Smooth muscle cell (in vitro differentiated cells): ENCODE results near the gene WFDC8. TPM values are rescaled to one million over a fixed set of nuclear protein-coding genes. Genes with fewer than 3 reads are reported as not detected.

ENCODE experiments used
- DNase-seq: peaks from one replicate; lab custom pipeline; 2025; ENCODE audit not compliant: unreplicated experiment; lab: John Stamatoyannopoulos, UW
- H2AFZ ChIP-seq: fragments of 200-600 bp; sonication (generic); 2 replicates; pipeline ENCODE4 v1.6.0; 2016; ENCODE audit warnings: antibody characterized with exemption, low read depth, mild to moderate bottlenecking
- H3F3A ChIP-seq: fragments of 200-600 bp; sonication (generic); 2 replicates; pipeline ENCODE4 v1.6.0; 2017; ENCODE audit warnings: antibody characterized with exemption, low read depth
- H3K27ac ChIP-seq: fragments of 200-600 bp; sonication (generic); 2 replicates; pipeline ENCODE4 v1.5.1; 2016; ENCODE audit warnings: low read depth, mild to moderate bottlenecking
- H3K27me3 ChIP-seq: fragments of 200-600 bp; sonication (generic); 2 replicates; pipeline ENCODE4 v1.6.1; 2016; ENCODE audit warnings: low read depth, mild to moderate bottlenecking
- H3K36me3 ChIP-seq: fragments of 200-600 bp; sonication (generic); 2 replicates; pipeline ENCODE4 v1.5.1; 2016; ENCODE audit warnings: low read depth
- H3K4me1 ChIP-seq: fragments of 200-600 bp; sonication (generic); 2 replicates; pipeline ENCODE4 v1.5.1; 2016; ENCODE audit warnings: low read depth
- H3K4me2 ChIP-seq: fragments of 200-600 bp; sonication (generic); 2 replicates; pipeline ENCODE4 v1.6.0; 2016; ENCODE audit warnings: mild to moderate bottlenecking
- H3K4me3 ChIP-seq: fragments of 200-600 bp; sonication (generic); 2 replicates; pipeline ENCODE4 v1.5.1; 2016; ENCODE audit warnings: mild to moderate bottlenecking
- H3K79me2 ChIP-seq: fragments of 200-600 bp; sonication (generic); 2 replicates; pipeline ENCODE4 v1.6.0; 2016; ENCODE audit warnings: low read depth, mild to moderate bottlenecking
- H3K9ac ChIP-seq: fragments of 200-600 bp; sonication (generic); 2 replicates; pipeline ENCODE4 v1.6.0; 2016; ENCODE audit warnings: low read depth
- H3K9me3 ChIP-seq: fragments of 200-600 bp; sonication (generic); replicated peaks from 2 replicates; pipeline ENCODE4 v1.5.1; 2016; ENCODE audit warnings: low read depth
- H4K20me1 ChIP-seq: fragments of 200-600 bp; sonication (generic); 2 replicates; pipeline ENCODE4 v1.6.0; 2016; ENCODE audit warnings: low read depth
- WGBS: methylation state at CpG from one replicate; pipeline ENCODE4 v1.1.7; 2016; ENCODE audit warnings: low lambda C conversion rate; 5-methylcytosine and 5-hydroxymethylcytosine counted together
- polyA plus RNA-seq: library from polyadenylated mRNA; unstranded; fragments of >200 nt; fragmentation: Nextera tagmentation; extraction: Ambion mirVana; gene quantifications from 2 replicates; pipeline ENCODE4 v1.2.1, GENCODE V29; 2016
- total RNA-seq: library from RNA; depleted of rRNA; stranded (reverse); fragments of >200 nt; gene quantifications from 2 replicates; pipeline ENCODE4 v1.2.3, GENCODE V29; 2014
- TF ChIP-seq, protein P1 (sequence below): fragments of 200-600 bp; sonication (generic); IDR thresholded peaks from 2 replicates; pipeline ENCODE4 v1.5.1; 2017; ENCODE audit warnings: borderline replicate concordance, mild to moderate bottlenecking, antibody characterized with exemption; ENCODE audit not compliant: insufficient read depth, poor library complexity, severe bottlenecking

Gene WFDC8
- total and polyA plus RNA-seq, 2 experiments from 2014 or later, result not detected

DNA sequence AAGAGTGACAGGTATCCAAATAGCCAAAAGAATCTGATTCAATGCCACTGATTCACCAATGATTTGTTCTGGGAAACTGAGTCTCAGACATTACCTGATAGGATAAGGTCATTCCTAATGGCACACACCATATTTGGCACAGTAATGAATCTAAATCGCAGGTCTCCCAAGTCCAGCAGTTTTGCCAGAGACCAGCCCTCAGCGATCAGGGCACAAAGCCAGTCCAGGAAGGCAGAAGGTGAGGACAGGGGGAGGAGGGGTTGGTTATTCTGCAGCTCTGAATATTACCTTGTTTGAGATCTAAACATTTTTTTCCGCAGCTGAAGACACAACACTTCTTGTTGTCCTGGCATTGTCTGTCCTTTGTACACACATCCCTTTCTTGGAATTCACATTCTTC is 33.7 kb downstream of the WFDC8 start:
- Histone ChIP-seq H3K79me2 (no peaks in the 10 kb centered on the region), H3K9me3 (no peaks in the 10 kb centered on the region), H3K4me1 (no peaks in the 10 kb centered on the region), H3F3A (no peaks in the 10 kb centered on the region), H3K4me2 (no peak overlapping the region), H2AFZ (no peak overlapping the region), H3K9ac (no peak overlapping the region), H3K4me3 (no peak overlapping the region), H4K20me1 (no peaks in the 10 kb centered on the region), H3K27ac (no peak overlapping the region), H3K36me3 (no peaks in the 10 kb centered on the region), H3K27me3 (peaks cover 25% of the 10 kb centered on the region)
- no peak for DNase-seq
- 88% methylated on average over 3 of the region's 3 CpGs for WGBS
- TF ChIP-seq, protein P1, sequence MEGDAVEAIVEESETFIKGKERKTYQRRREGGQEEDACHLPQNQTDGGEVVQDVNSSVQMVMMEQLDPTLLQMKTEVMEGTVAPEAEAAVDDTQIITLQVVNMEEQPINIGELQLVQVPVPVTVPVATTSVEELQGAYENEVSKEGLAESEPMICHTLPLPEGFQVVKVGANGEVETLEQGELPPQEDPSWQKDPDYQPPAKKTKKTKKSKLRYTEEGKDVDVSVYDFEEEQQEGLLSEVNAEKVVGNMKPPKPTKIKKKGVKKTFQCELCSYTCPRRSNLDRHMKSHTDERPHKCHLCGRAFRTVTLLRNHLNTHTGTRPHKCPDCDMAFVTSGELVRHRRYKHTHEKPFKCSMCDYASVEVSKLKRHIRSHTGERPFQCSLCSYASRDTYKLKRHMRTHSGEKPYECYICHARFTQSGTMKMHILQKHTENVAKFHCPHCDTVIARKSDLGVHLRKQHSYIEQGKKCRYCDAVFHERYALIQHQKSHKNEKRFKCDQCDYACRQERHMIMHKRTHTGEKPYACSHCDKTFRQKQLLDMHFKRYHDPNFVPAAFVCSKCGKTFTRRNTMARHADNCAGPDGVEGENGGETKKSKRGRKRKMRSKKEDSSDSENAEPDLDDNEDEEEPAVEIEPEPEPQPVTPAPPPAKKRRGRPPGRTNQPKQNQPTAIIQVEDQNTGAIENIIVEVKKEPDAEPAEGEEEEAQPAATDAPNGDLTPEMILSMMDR, result no peak

DNA sequence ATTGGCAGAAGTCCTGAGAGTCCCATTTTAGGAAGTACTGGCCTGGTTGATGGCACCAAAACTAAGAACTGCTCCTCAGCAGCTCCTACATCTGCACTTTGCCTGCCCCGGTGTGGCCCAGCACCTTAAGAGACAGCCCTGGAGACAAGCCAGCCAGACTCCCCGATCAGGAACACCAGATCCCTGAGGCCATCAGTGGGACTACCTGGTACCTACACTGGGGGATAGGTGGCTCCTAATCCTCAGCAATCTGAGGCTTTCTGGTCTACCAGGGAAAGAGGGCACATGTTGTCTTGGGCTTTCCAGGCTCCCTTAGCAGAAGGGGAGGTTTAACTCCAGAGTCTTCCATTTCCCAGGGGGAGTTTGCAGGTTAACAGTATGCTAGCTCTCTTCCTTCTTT is 39.7 kb downstream of the WFDC8 start, which contains the start of gene WFDC6:
WFDC6 (minus strand) TSS at position 101 of the 400 bp plus-strand sequence; CDS start at position 26, 75 bp downstream.
- WGBS, result 88% methylated on average over 2 of the region's 2 CpGs
- H3K9me3 ChIP-seq, result no peaks in the 10 kb centered on the region

DNA sequence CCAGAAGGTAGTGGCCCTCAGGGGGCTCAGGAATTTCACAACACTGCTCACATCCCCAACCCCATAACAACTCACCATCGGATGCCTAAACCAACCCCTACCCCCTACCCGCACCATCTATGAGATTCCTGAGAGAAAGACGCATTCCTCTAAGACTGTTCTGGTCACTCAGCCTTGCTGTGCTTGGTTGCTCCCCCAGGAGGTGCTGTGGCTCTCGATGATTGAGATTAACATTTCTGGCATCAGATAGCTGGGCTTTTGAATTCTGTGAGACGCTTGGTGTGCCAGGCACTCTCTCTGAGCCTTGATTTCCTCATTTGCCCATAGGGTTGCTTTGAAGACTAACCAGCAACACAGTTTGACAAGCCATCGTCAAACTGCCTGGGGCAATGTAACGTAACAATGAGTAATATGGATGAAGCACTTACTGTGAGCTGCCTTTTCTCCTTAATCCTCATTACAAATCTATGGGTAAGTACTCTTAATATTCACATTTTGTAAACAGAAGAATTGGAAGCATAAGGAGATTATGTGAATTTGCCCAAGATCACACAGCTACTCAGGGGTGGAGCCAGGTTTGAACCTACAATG is 40.8 kb downstream of the WFDC8 start:
- no peak overlapping the region for H3K4me3 ChIP-seq
- H3K27ac ChIP-seq, result no peak overlapping the region
- H3K79me2 ChIP-seq, result no peaks in the 10 kb centered on the region
- H3K4me1 ChIP-seq, result no peaks in the 10 kb centered on the region
- H3F3A ChIP-seq, result no peaks in the 10 kb centered on the region
- H3K9me3 ChIP-seq, result no peaks in the 10 kb centered on the region
- H3K4me2 ChIP-seq, result no peak overlapping the region
- no peaks in the 10 kb centered on the region for H4K20me1 ChIP-seq
- H2AFZ ChIP-seq, result no peak overlapping the region
- TF ChIP-seq, protein P1, result no peak
- H3K27me3 ChIP-seq, result peaks cover 29% of the 10 kb centered on the region
- no peak overlapping the region for H3K9ac ChIP-seq
- DNase-seq, result no peak
- H3K36me3 ChIP-seq, result no peaks in the 10 kb centered on the region
- 67% methylated on average over 7 of the region's 7 CpGs for WGBS

More for the DNA sequence above, 39.7 kb downstream of the WFDC8 start, which contains the start of gene WFDC6:
- Histone ChIP-seq H3K4me3 (no peak within 1 kb of the TSS), H3K4me1 (no peaks in the 10 kb centered on the region), H3F3A (no peaks in the 10 kb centered on the region), H3K27me3 (peaks cover 31% of the 10 kb centered on the region), H3K79me2 (no peaks in the 10 kb centered on the region), H4K20me1 (no peaks in the 10 kb centered on the region), H3K36me3 (no peaks in the 10 kb centered on the region), H3K27ac (no peak within 1 kb of the TSS), H2AFZ (no peak within 1 kb of the TSS), H3K4me2 (no peak within 1 kb of the TSS), H3K9ac (no peak within 1 kb of the TSS)
- no peak for DNase-seq
- TF ChIP-seq, protein P1, result no peak

DNA sequence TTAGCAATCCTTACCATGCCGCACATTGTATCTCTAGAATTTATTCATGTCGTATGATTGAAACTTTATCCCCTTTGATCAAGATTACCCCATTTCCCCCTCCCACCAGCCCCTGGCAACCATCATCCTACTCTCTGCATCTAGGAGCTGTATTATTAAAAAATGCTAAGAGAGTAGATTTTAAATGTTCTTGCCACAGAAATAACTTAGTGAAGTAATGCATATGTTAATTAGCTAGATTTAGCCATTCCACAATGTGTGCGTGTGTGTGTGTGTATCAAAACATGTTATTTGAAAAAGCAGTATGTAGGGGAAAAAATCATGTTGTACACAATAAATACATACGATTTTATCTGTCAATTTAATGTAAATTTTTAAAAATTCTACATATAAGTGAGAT is 51.8 kb downstream of the WFDC8 start:
- Histone ChIP-seq H3K4me2 (no peak overlapping the region), H3K9ac (no peak overlapping the region), H3K27me3 (peaks cover 21% of the 10 kb centered on the region), H3K4me1 (no peaks in the 10 kb centered on the region), H3F3A (no peaks in the 10 kb centered on the region), H3K27ac (no peak overlapping the region), H3K36me3 (no peaks in the 10 kb centered on the region), H4K20me1 (no peaks in the 10 kb centered on the region), H2AFZ (no peak overlapping the region), H3K4me3 (no peak overlapping the region), H3K9me3 (no peaks in the 10 kb centered on the region), H3K79me2 (no peaks in the 10 kb centered on the region)
- no peak for DNase-seq
- 80% methylated on average over 4 of the region's 4 CpGs for WGBS
- TF ChIP-seq, protein P1, result no peak
